ENCODE data around the gene IBA57.

IBA57 gene

GRCh38 chr1:228149406-228150119 is 16.0 kb upstream of the IBA57 start, which contains the start of gene GJC2:
TSS of gene GJC2 (plus strand) at chr1:228149930. CDS start at chr1:228157759, 7,829 bp downstream.
- peak within 1 kb of the TSS; percentile 54 to 69 for H3K27ac ChIP-seq
- H3K36me3 ChIP-seq = peaks cover 22 to 49% (median 37%) of the 10 kb centered on the region in 3 donors
- peaks cover 0 to 40% (median 20%) of the 10 kb centered on the region in 4 donors for H3K4me1 ChIP-seq
- H3K27me3 ChIP-seq = no peaks in the 10 kb centered on the region
- intact Hi-C loops (cut with DNase I; ENCODE audit: low total_unique reads) = no loop called here
- DNase-seq = peak; percentile 20 to 74
- no peak for TF ChIP-seq CTCF (IDR thresholded peaks at IDR 0.05)
- no peaks in the 10 kb centered on the region for H3K9me3 ChIP-seq
- peak within 1 kb of the TSS in 1 of 2 donors; percentile 12 for H3K4me3 ChIP-seq

DNA sequence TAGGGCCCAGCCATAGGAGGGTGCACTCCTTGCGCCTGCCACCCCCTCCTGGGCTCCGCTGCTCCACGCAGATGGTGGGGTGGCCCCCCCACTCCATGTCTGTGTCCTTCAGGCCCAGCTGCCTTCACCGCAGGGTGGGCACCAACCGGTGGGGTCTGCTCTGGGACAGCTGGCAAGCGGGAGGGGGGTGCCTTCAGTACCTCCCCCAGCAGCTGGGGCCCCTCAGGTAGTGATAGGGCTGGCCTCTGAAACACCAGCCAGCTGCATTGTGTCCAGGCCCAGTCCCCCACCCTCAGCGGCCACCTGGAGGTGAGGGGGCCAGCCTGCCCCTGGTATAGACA is 15.5 kb upstream of the IBA57 start:
- intact Hi-C loops (cut with DNase I; ENCODE audit: low total_unique reads) = no loop called here
- H3K27me3 ChIP-seq = no peaks in the 10 kb centered on the region
- no peaks in the 10 kb centered on the region for H3K9me3 ChIP-seq
- peak in 1 of 2 donors; percentile 67 for DNase-seq
- TF ChIP-seq CTCF (IDR thresholded peaks at IDR 0.05) = no peak
- peak overlapping the region; percentile 54 to 69 for H3K27ac ChIP-seq
- H3K4me1 ChIP-seq = peaks cover 0 to 35% (median 18%) of the 10 kb centered on the region in 4 donors
- peak overlapping the region in 1 of 2 donors; percentile 12 for H3K4me3 ChIP-seq
- peaks cover 22 to 49% (median 37%) of the 10 kb centered on the region in 3 donors for H3K36me3 ChIP-seq

DNA sequence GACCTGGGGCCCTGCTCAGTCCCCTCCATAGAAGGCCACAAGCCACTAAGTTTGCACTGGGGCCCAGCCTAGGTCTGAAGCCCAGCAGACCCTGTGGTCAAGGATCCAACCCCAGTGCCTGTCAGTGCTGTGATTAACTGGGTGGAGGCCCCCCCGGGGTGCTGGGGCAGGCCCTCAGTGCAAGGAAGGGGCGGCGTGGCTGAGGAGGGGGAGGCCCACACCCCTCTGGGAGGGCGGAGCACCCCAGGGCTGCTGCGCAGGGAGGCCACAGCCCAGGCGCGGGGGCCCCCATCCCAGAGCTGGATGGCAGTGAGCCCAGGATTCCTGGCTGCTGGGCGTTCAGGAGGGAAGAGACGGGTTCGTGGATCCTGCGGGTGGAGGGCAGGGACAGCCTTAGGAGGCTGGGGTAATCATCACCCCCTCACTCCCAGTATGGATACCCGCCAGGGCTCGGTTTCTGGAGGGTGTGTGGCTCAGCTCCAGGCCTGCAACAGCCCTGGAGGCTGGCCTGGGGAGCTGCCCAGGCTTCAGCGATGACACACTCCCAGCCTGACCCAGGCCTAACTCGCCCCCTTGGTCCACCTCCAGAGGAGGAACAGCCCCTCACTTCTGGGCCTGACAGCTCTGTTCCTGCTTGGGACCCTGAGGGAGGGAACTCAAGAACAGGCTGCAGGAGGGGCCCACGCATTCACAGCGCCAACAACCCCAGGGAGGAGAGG is 15.0 kb upstream of the IBA57 start:
- Histone ChIP-seq H3K27me3 (no peaks in the 10 kb centered on the region), H3K27ac (peak overlapping the region; percentile 54 to 69)

DNA sequence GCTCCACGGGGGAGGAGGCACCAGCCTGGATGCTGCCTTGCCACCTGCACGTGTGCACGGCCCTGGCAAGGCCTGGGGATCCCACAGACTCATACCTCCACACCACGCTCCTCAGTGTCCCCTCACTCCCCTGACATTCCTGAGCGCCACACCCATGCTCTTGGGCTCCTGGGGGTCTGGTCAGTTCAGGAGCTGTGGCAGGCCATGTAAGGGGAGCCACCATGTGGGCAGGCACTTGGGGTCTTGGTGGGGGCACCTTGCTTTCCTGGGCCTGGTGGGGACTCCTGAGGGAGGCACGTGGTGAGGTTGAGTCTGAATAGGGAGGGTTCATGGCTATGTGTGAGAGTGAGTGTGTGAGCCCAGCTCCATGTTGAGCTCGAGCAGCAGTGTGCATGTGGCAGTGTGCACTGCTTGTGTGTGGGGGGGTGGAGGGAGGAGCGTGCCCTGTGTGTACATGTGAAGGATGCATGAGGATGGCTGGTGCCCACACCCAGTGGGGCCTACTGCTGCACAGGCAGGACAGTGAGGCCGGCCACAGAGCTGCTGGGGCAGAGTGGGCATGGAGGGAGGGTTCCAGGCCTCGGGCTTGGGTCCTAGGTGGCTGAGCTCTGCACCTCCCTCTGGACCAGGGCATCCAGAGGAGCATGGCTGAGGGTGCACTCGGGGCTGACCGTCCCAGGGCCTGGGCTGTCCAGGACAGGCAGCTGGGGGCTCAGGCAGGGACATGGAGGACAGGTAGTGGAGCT is 14.3 kb upstream of the IBA57 start:
- Histone ChIP-seq H3K36me3 (peaks cover 19 to 37% (median 25%) of the 10 kb centered on the region in 3 donors), H3K4me1 (peaks cover 0 to 29% (median 15%) of the 10 kb centered on the region in 4 donors), H3K9me3 (no peaks in the 10 kb centered on the region), H3K27me3 (peaks cover 0 to under 1% of the 10 kb centered on the region in 2 donors), H3K27ac (peak overlapping the region; percentile 54 to 69), H3K4me3 (no peak overlapping the region)
- no peak for TF ChIP-seq CTCF (IDR thresholded peaks at IDR 0.05)
- DNase-seq = peak; percentile 19 to 63
- intact Hi-C loops (cut with DNase I; ENCODE audit: low total_unique reads) = no loop called here

More for the DNA sequence above, 15.0 kb upstream of the IBA57 start:
- Histone ChIP-seq H3K9me3 (no peaks in the 10 kb centered on the region), H3K4me1 (peaks cover 0 to 29% (median 16%) of the 10 kb centered on the region in 4 donors), H3K36me3 (peaks cover 22 to 45% (median 32%) of the 10 kb centered on the region in 3 donors), H3K4me3 (peak overlapping the region in 1 of 2 donors; percentile 12)
- intact Hi-C loops (cut with DNase I; ENCODE audit: low total_unique reads) = no loop called here
- DNase-seq = peak; percentile 35 to 70
- TF ChIP-seq CTCF (IDR thresholded peaks at IDR 0.05) = no peak

DNA sequence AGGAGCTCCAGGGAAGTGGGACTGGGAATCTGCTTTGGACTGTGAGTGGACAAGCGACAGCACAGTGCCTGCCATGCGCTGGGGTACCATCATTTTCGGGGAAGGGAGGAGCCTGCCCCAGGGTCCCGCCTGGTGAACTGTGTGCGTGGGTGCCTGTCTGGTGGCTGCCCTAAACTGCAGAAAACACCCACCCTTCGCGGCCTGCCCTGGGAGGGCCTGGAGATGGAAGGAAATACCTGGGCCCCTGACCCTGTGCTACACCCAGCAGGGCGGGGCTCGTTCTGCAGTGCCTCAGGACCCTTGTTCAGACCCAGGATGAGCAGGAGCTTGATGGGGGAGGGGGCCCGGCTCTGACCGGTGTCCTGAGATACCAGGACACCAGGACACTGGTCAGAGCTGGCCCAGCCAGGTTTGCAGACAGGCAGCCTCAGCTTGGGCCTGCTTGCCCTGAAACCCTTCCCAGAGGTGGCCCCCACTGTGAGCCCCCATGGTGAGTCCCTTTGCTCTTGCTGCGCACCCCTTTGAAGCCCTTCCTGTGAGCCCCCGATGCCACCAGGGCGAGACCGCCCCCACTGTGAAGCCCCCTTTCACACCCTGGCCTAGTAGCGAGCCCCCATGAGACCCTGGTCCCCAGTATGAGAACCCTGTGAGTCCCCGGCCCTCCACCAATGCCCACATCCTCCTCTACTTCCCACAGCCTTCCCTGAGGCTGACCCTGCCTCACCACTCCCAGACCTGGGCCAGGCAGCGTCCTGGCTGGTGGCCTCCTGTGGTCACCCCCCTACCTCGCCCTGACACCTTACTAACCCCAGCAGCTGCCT is 13.3 kb upstream of the IBA57 start:
- peak; percentile 18 to 61 for DNase-seq
- H3K27ac ChIP-seq = no peak overlapping the region
- H3K36me3 ChIP-seq = peaks cover 9 to 28% (median 15%) of the 10 kb centered on the region in 3 donors
- TF ChIP-seq CTCF (IDR thresholded peaks at IDR 0.05) = no peak
- H3K4me1 ChIP-seq = peaks cover 0 to 29% (median 15%) of the 10 kb centered on the region in 4 donors
- no peaks in the 10 kb centered on the region for H3K9me3 ChIP-seq
- intact Hi-C loops (cut with DNase I; ENCODE audit: low total_unique reads) = no loop called here
- no peak overlapping the region for H3K4me3 ChIP-seq
- peaks cover 0 to 10% of the 10 kb centered on the region in 2 donors for H3K27me3 ChIP-seq

Measured in tibial artery (tissue), 4 donors.